OCI-M2 (cell line): ENCODE results near the gene FGFR2.
"Not testable (repeated sequence)": the region's sequence is repeated elsewhere in the genome, so short reads cannot be mapped to it uniquely, and the experiment has no call there.

Source experiments
- DNase-seq: peaks from one replicate; lab custom pipeline; 2025; ENCODE audit not compliant: unreplicated experiment; lab: John Stamatoyannopoulos, UW

The FGFR2 gene

GRCh38 chr10:121556455-121556854 lies 41.8 kb downstream of the FGFR2 start:
- DNase-seq = no peak

GRCh38 chr10:121554916-121555315 lies 43.3 kb downstream of the FGFR2 start:
- DNase-seq = not testable (repeated sequence)

GRCh38 chr10:121553511-121554264 lies 44.6 kb downstream of the FGFR2 start:
- no peak for DNase-seq

- DNase-seq = no peak
Measured at GRCh38 chr10:121552746-121553145, 45.5 kb downstream of the FGFR2 start.

GRCh38 chr10:121551210-121551885 lies 46.9 kb downstream of the FGFR2 start:
- no peak for DNase-seq

- no peak for DNase-seq
Measured at GRCh38 chr10:121544301-121544869, 53.9 kb downstream of the FGFR2 start.

GRCh38 chr10:121543545-121543944 lies 54.7 kb downstream of the FGFR2 start:
- DNase-seq = no peak

- DNase-seq = no peak
Measured at GRCh38 chr10:121541450-121542120, 56.7 kb downstream of the FGFR2 start.

GRCh38 chr10:121540732-121541395 lies 57.4 kb downstream of the FGFR2 start:
- DNase-seq = no peak

- no peak for DNase-seq
Measured at GRCh38 chr10:121539786-121540185, 58.5 kb downstream of the FGFR2 start.

GRCh38 chr10:121536310-121536913 lies 61.8 kb downstream of the FGFR2 start:
- DNase-seq = no peak

- DNase-seq = no peak
Measured at GRCh38 chr10:121535381-121535780, 62.9 kb downstream of the FGFR2 start.

- no peak for DNase-seq
Measured at GRCh38 chr10:121532292-121532864, 65.9 kb downstream of the FGFR2 start.

- DNase-seq = no peak
Measured at GRCh38 chr10:121531830-121532178, 66.4 kb downstream of the FGFR2 start.

- DNase-seq = no peak
Measured at GRCh38 chr10:121531076-121531829, 67.0 kb downstream of the FGFR2 start.

- DNase-seq = no peak
Measured at GRCh38 chr10:121530481-121531075, 67.7 kb downstream of the FGFR2 start.

- no peak for DNase-seq
Measured at GRCh38 chr10:121527690-121528089, 70.6 kb downstream of the FGFR2 start.

GRCh38 chr10:121526801-121527221 lies 71.4 kb downstream of the FGFR2 start:
- no peak for DNase-seq

- no peak for DNase-seq
Measured at GRCh38 chr10:121526135-121526790, 72.0 kb downstream of the FGFR2 start.
